WTC11 (cell line): Measurements from ENCODE around the gene CHML. TPM values are rescaled to one million over a fixed set of nuclear protein-coding genes. Genes with fewer than 3 reads are reported as not detected.

Source experiments
- ATAC-seq: fragments of 200-7000 bp; cut with Tn5 transposase; 2 replicates; pipeline ENCODE4 v1.10.0; 2021; ENCODE audit warnings: mild to moderate bottlenecking, moderate library complexity
- CTCF ChIA-PET: fragments of 300-600 bp; sonication (Branson Sonifier 250); formaldehyde crosslinking; loops from one replicate; lab custom pipeline; 2021; ENCODE audit warnings: antibody characterized with exemption; lab: Charles Lee
- POLR2A ChIA-PET: fragments of 350-600 bp; sonication (Branson Sonifier 250); formaldehyde crosslinking; loops from one replicate; lab custom pipeline; 2021; ENCODE audit warnings: antibody characterized with exemption; lab: Charles Lee
- DNase-seq: peaks from one replicate; pipeline ENCODE4 v3.0.0; 2021; ENCODE audit warnings: low spot score
- H3K27ac Mint-ChIP-seq: 2 replicates; pipeline ENCODE4 v1.8.0; 2021; ENCODE audit warnings: mixed read lengths
- H3K27me3 Mint-ChIP-seq: 2 replicates; pipeline ENCODE4 v1.8.0; 2021; ENCODE audit warnings: low read depth, mild to moderate bottlenecking, moderate library complexity, mixed read lengths
- H3K36me3 Mint-ChIP-seq: 2 replicates; pipeline ENCODE4 v1.8.0; 2021; ENCODE audit warnings: mixed read lengths
- H3K4me1 Mint-ChIP-seq: 2 replicates; pipeline ENCODE4 v1.8.0; 2022; ENCODE audit warnings: mixed read lengths
- H3K4me3 Mint-ChIP-seq: 2 replicates; pipeline ENCODE4 v1.8.0; 2021; ENCODE audit warnings: mild to moderate bottlenecking, moderate library complexity, mixed read lengths
- H3K9me3 Mint-ChIP-seq: 2 replicates; pipeline ENCODE4 v1.8.0; 2021; ENCODE audit warnings: mixed read lengths
- AFF4 ChIP-seq: sonication (generic); formaldehyde crosslinking; IDR thresholded peaks from 2 replicates; pipeline ENCODE4 v1.8.1; 2023; ENCODE audit warnings: mild to moderate bottlenecking, missing genetic modification reagents, borderline replicate concordance
- ARID4B ChIP-seq: sonication (generic); formaldehyde crosslinking; IDR thresholded peaks from 2 replicates; pipeline ENCODE4 v1.8.0; 2023; ENCODE audit warnings: missing genetic modification reagents, mild to moderate bottlenecking, borderline replicate concordance
- ATF1 ChIP-seq: sonication (generic); formaldehyde crosslinking; IDR thresholded peaks from 2 replicates; pipeline ENCODE4 v1.8.1; 2023; ENCODE audit warnings: mild to moderate bottlenecking, moderate library complexity, missing genetic modification reagents
- EMX1 ChIP-seq: fragments of 250-450 bp; sonication (Bioruptor Pico); IDR thresholded peaks from 2 replicates; pipeline ENCODE4 v1.8.0; 2021; ENCODE audit warnings: mild to moderate bottlenecking
- FOXK1 ChIP-seq: sonication (generic); formaldehyde crosslinking; IDR thresholded peaks from 2 replicates; pipeline ENCODE4 v1.8.0; 2022; ENCODE audit warnings: mild to moderate bottlenecking, moderate library complexity, missing genetic modification reagents
- JAZF1 ChIP-seq: fragments of 250-450 bp; sonication (Bioruptor Pico); IDR thresholded peaks from 2 replicates; pipeline ENCODE4 v1.9.0; 2021; ENCODE audit warnings: moderate library complexity, mild to moderate bottlenecking, inconsistent platforms
- PREB ChIP-seq: sonication (generic); formaldehyde crosslinking; IDR thresholded peaks from 2 replicates; pipeline ENCODE4 v1.8.1; 2022; ENCODE audit warnings: mild to moderate bottlenecking, missing genetic modification reagents, moderate library complexity, borderline replicate concordance
- SMAD3 ChIP-seq: sonication (generic); formaldehyde crosslinking; IDR thresholded peaks from 2 replicates; pipeline ENCODE4 v1.8.0; 2022; ENCODE audit warnings: missing genetic modification reagents, mild to moderate bottlenecking, borderline replicate concordance
- STAT6 ChIP-seq: sonication (generic); formaldehyde crosslinking; conservative IDR thresholded peaks from 2 replicates; pipeline ENCODE4 v1.8.1; 2023; ENCODE audit warnings: mild to moderate bottlenecking, low read depth, missing genetic modification reagents, moderate library complexity
- USF2 ChIP-seq: sonication (generic); formaldehyde crosslinking; IDR thresholded peaks from 2 replicates; pipeline ENCODE4 v1.8.1; 2023; ENCODE audit warnings: mild to moderate bottlenecking, missing genetic modification reagents, moderate library complexity
- ZNF232 ChIP-seq: sonication (generic); formaldehyde crosslinking; IDR thresholded peaks from 2 replicates; pipeline ENCODE4 v1.8.0; 2022; ENCODE audit warnings: mild to moderate bottlenecking, missing genetic modification reagents
- ZNF263 ChIP-seq: sonication (generic); formaldehyde crosslinking; IDR thresholded peaks from 2 replicates; pipeline ENCODE4 v1.8.1; 2022; ENCODE audit warnings: low read depth, mild to moderate bottlenecking, moderate library complexity, missing genetic modification reagents
- total RNA-seq: library from RNA; stranded (reverse); gene quantifications from 3 replicates; pipeline ENCODE4 v1.2.3, GENCODE V29; 2021
- TF ChIP-seq, protein P1 (sequence below): fragments of 250-450 bp; sonication (Bioruptor Pico); IDR thresholded peaks from 2 replicates; pipeline ENCODE4 v1.9.0; 2021; ENCODE audit warnings: mild to moderate bottlenecking
- TF ChIP-seq, protein P2 (sequence below): sonication (generic); formaldehyde crosslinking; IDR thresholded peaks from 2 replicates; pipeline ENCODE4 v1.8.1; 2022; ENCODE audit warnings: low read depth, mild to moderate bottlenecking, moderate library complexity, missing genetic modification reagents, borderline replicate concordance

Gene CHML
- total RNA-seq, 1 experiment from 2014 or later, result 53.5 TPM

GRCh38 chr1:241630899-241631298 is 9.3 kb downstream of the CHML start:
- ATAC-seq (no peak), DNase-seq (no peak)
- TF ChIP-seq USF2 (no peak), ZNF232 (CRISPR knock-in tag) (no peak)
- Mint-ChIP-seq H3K4me3 (no peak overlapping the region), H3K27me3 (no peaks in the 10 kb centered on the region), H3K4me1 (peaks cover 38% of the 10 kb centered on the region), H3K36me3 (peaks cover 29% of the 10 kb centered on the region), H3K27ac (no peak overlapping the region), H3K9me3 (no peaks in the 10 kb centered on the region)
- CTCF ChIA-PET, result no interaction called here
- POLR2A ChIA-PET, result no interaction called here

DNA sequence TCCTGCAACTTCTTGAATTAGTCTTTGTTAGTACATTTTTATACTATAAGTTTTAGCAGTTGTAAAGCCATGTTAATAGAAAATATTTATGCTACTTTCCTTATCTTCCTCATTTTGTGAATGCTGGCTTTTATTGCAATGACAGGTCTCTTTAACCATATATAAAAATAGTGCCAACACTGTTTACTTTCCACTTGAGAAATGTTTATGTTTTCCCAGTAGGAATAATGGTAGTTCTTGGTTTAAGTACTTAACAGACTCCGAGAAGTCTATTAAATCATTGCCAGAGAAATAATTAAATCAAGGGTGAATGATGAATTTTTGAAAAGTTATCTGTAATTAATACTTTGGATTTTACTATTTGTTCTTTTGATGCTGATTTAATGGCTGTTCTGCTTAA is 9.7 kb downstream of the CHML start:
- H3K4me1 Mint-ChIP-seq, result peaks cover 38% of the 10 kb centered on the region
- peaks cover 25% of the 10 kb centered on the region for H3K36me3 Mint-ChIP-seq
- TF ChIP-seq ATF1 (no peak), EMX1 (CRISPR knock-in tag) (no peak), PREB (CRISPR knock-in tag) (no peak), AFF4 (CRISPR knock-in tag) (no peak), SMAD3 (CRISPR knock-in tag) (no peak), STAT6 (CRISPR knock-in tag) (no peak), ZNF263 (CRISPR knock-in tag) (no peak), JAZF1 (CRISPR knock-in tag) (no peak), FOXK1 (CRISPR knock-in tag) (no peak), ARID4B (no peak)
- TF ChIP-seq, protein P1, sequence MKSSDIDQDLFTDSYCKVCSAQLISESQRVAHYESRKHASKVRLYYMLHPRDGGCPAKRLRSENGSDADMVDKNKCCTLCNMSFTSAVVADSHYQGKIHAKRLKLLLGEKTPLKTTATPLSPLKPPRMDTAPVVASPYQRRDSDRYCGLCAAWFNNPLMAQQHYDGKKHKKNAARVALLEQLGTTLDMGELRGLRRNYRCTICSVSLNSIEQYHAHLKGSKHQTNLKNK (CRISPR knock-in tag), result no peak
- TF ChIP-seq, protein P2, sequence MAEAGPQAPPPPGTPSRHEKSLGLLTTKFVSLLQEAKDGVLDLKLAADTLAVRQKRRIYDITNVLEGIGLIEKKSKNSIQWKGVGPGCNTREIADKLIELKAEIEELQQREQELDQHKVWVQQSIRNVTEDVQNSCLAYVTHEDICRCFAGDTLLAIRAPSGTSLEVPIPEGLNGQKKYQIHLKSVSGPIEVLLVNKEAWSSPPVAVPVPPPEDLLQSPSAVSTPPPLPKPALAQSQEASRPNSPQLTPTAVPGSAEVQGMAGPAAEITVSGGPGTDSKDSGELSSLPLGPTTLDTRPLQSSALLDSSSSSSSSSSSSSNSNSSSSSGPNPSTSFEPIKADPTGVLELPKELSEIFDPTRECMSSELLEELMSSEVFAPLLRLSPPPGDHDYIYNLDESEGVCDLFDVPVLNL (CRISPR knock-in tag), result no peak
- POLR2A ChIA-PET, result no interaction called here
- H3K4me3 Mint-ChIP-seq, result no peak overlapping the region
- ATAC-seq (no peak), DNase-seq (no peak)
- no peaks in the 10 kb centered on the region for H3K27me3 Mint-ChIP-seq
- CTCF ChIA-PET, result no interaction called here
- no peaks in the 10 kb centered on the region for H3K9me3 Mint-ChIP-seq
- H3K27ac Mint-ChIP-seq, result no peak overlapping the region
